ENCODE data around the gene CLDND2. TPM values are rescaled to one million over a fixed set of nuclear protein-coding genes. Genes with fewer than 3 reads are reported as not detected.

CLDND2 gene
- total RNA-seq, 1 experiment from 2014 or later = 1.8 TPM

DNA sequence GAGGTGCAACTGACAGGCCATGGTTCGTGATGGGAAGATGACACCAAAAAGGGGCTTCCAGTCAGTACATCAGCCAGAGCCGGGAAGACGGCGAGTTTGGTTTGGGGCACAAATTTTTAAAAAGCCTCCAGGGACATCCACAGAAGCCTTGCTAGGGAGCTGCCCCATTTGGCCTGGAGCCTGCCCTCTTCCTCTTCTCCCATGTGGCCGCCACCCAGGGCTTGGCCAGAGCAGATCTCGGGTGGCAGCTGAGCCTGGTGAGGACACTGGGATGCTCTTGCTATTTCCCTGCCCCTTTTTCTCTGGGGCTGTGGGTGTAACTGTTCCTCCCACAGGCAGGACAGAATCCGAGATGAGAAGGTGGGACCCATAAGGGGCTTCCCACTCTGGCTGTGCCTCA, 10.9 kb downstream of the CLDND2 start:
- Histone ChIP-seq H3K9me2 (ENCODE audit: insufficient read depth) (no peaks in the 10 kb centered on the region), H3K9me3 (ENCODE audit: control insufficient read depth in 1 of 2, insufficient read depth in 1 of 2, low read depth in 1 of 2, low read length in 2 of 2) (no peaks in the 10 kb centered on the region), H3K4me1 (ENCODE audit: control insufficient read depth in 1 of 2, insufficient read depth in 2 of 2, low read length in 2 of 2) (peaks cover 28 to 33% of the 10 kb centered on the region in 2 experiments), H3K36me3 (ENCODE audit: control insufficient read depth in 1 of 2, insufficient read depth in 2 of 2, low read length in 2 of 2) (no peaks in the 10 kb centered on the region), H4K20me1 (ENCODE audit: insufficient read depth) (no peaks in the 10 kb centered on the region), H3K9ac (ENCODE audit: low read length) (no peak overlapping the region), H3K79me2 (ENCODE audit: insufficient read depth, low read length) (peaks cover 34% of the 10 kb centered on the region), H3K4me2 (ENCODE audit: low read length) (no peak overlapping the region), H3K4me3 (replicated peaks in 1 of 2; ENCODE audit: low read depth in 1 of 2, low read length in 2 of 2) (no peak overlapping the region), H3K27me3 (ENCODE audit: insufficient read depth, low read length) (no peaks in the 10 kb centered on the region), H3K27ac (ENCODE audit: low read depth, low read length) (no peak overlapping the region), H2AFZ (ENCODE audit: low read depth, low read length, poor library complexity, severe bottlenecking) (no peak overlapping the region)
- TF ChIP-seq FOSL1 (IDR thresholded peaks at IDR 0.05; ENCODE audit: low read depth) = no peak
- POLR2A ChIA-PET = no interaction called here
- DNase-seq (ENCODE audit: low read depth, low spot score) = no peak
- intact Hi-C loops (cut with micrococcal nuclease) = no loop called here
- ATAC-seq = no peak
- CTCF ChIA-PET = interaction anchor here (1.7 kb wide), 1 partner anchor 19 kb away, joined by 6 read pairs; no protein-coding TSS in a partner anchor
- RAD21 ChIA-PET (ENCODE audit: low non-redundant PET in 1 of 2, low total read pairs in 2 of 2, uncharacterized antibody in 2 of 2, unreplicated experiment in 2 of 2) = no interaction called here
- no TSS peak for BruUV-seq (replicated peaks)

DNA sequence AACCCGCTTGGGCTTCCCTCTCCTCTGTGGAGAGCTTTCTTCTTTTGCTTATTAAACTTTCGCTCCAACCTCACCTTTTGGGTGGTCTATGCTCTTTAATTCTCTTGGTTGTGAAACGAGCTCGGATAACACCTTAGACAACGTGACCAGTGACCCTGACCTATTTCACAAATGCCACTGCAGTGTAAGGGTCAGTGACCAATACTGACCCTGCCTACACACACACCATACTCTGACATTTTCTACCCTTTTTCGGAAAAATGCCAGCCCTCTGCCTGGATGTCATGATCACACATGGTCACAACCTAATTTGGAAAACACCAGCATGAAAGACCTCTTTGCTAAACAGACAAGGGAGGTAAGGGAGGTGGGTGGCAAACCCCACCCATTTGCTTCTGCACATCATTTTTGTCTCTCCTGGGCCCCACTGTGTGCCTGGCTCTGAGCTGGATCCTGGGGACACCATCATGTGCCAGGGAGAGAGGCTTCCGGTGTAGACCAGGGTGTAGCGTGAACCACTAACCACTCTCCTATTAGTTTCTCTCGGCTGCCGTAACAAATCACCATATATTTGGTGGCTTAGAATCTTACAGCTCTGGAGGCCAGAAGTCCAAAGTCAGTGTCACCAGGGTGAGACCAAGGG, 12.5 kb downstream of the CLDND2 start:
- no peak for ATAC-seq
- no peak overlapping the region for H3K27ac ChIP-seq (ENCODE audit: low read depth, low read length)
- no peak overlapping the region for H2AFZ ChIP-seq (ENCODE audit: low read depth, low read length, poor library complexity, severe bottlenecking)
- H4K20me1 ChIP-seq (ENCODE audit: insufficient read depth) = no peaks in the 10 kb centered on the region
- no peak overlapping the region for H3K4me2 ChIP-seq (ENCODE audit: low read length)
- no peak overlapping the region for H3K4me3 ChIP-seq (replicated peaks in 1 of 2; ENCODE audit: low read depth in 1 of 2, low read length in 2 of 2)
- POLR2A ChIA-PET = no interaction called here
- H3K79me2 ChIP-seq (ENCODE audit: insufficient read depth, low read length) = peaks cover 21% of the 10 kb centered on the region
- no peak for DNase-seq (ENCODE audit: low read depth, low spot score)
- intact Hi-C loops (cut with micrococcal nuclease) = no loop called here
- H3K27me3 ChIP-seq (ENCODE audit: insufficient read depth, low read length) = no peaks in the 10 kb centered on the region
- no peaks in the 10 kb centered on the region for H3K36me3 ChIP-seq (ENCODE audit: control insufficient read depth in 1 of 2, insufficient read depth in 2 of 2, low read length in 2 of 2)
- no peaks in the 10 kb centered on the region for H3K9me3 ChIP-seq (ENCODE audit: control insufficient read depth in 1 of 2, insufficient read depth in 1 of 2, low read depth in 1 of 2, low read length in 2 of 2)
- CTCF ChIA-PET = no interaction called here
- no peaks in the 10 kb centered on the region for H3K9me2 ChIP-seq (ENCODE audit: insufficient read depth)
- no peak for TF ChIP-seq JUND (IDR thresholded peaks at IDR 0.05)
- no peak for TF ChIP-seq ELF1 (IDR thresholded peaks at IDR 0.05; ENCODE audit: borderline replicate concordance, low read depth)
- no peak for TF ChIP-seq TCF7L2 (IDR thresholded peaks at IDR 0.05; ENCODE audit: borderline replicate concordance, extremely low read depth, insufficient read depth, insufficient read length)
- no peak for TF ChIP-seq CBX3 (IDR thresholded peaks at IDR 0.05; ENCODE audit: low read depth)
- TF ChIP-seq, protein P1, sequence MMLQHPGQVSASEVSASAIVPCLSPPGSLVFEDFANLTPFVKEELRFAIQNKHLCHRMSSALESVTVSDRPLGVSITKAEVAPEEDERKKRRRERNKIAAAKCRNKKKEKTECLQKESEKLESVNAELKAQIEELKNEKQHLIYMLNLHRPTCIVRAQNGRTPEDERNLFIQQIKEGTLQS (IDR thresholded peaks at IDR 0.05) = no peak
- TF ChIP-seq EZH2 (IDR thresholded peaks at IDR 0.05) = no peak
- TF ChIP-seq POLR2A (IDR thresholded peaks at IDR 0.05; ENCODE audit: borderline replicate concordance, extremely low read depth, insufficient read depth, insufficient read length) = no peak
- TF ChIP-seq ZFX (IDR thresholded peaks at IDR 0.05) = no peak
- no peak for TF ChIP-seq SP1 (IDR thresholded peaks at IDR 0.05; ENCODE audit: low read depth)
- TF ChIP-seq SIN3A (IDR thresholded peaks at IDR 0.05; ENCODE audit: low read depth) = no peak
- no peak for TF ChIP-seq YY1 (IDR thresholded peaks at IDR 0.05; ENCODE audit: extremely low read depth, insufficient replicate concordance, low read depth, low read length)
- TF ChIP-seq RAD21 (IDR thresholded peaks at IDR 0.05; ENCODE audit: low read depth) = no peak
- peaks cover 16 to 25% of the 10 kb centered on the region in 2 experiments for H3K4me1 ChIP-seq (ENCODE audit: control insufficient read depth in 1 of 2, insufficient read depth in 2 of 2, low read length in 2 of 2)
- RAD21 ChIA-PET (ENCODE audit: low non-redundant PET in 1 of 2, low total read pairs in 2 of 2, uncharacterized antibody in 2 of 2, unreplicated experiment in 2 of 2) = no interaction called here
- no peak overlapping the region for H3K9ac ChIP-seq (ENCODE audit: low read length)
- no TSS peak for BruUV-seq (replicated peaks)
